ENCODE measurements around the gene CEP152.
"Not testable (repeated sequence)": the region's sequence is repeated elsewhere in the genome, so short reads cannot be mapped to it uniquely, and the experiment has no call there.

- not testable (repeated sequence) for TF ChIP-seq ZNF576 (CRISPR knock-in tag; IDR thresholded peaks at IDR 0.05); HNF1A (IDR thresholded peaks at IDR 0.05; ENCODE audit: low read depth); HNF1A (CRISPR knock-in tag; IDR thresholded peaks at IDR 0.05; ENCODE audit: borderline replicate concordance); FOXK2 (IDR thresholded peaks at IDR 0.05); TAF1 (CRISPR knock-in tag; IDR thresholded peaks at IDR 0.05); NR3C1 (CRISPR knock-in tag; IDR thresholded peaks at IDR 0.05); ZNF660 (CRISPR knock-in tag; IDR thresholded peaks at IDR 0.05; ENCODE audit: borderline replicate concordance, low read depth); CTCF (CRISPR knock-in tag; IDR thresholded peaks at IDR 0.05); ZSCAN22 (CRISPR knock-in tag; IDR thresholded peaks at IDR 0.05); REST (IDR thresholded peaks at IDR 0.05; ENCODE audit: borderline replicate concordance in 1 of 2, low read depth in 1 of 2, low read length in 2 of 2); ARNT (IDR thresholded peaks at IDR 0.05)
Measured at GRCh38 chr15:48854434-48854833, 43.6 kb upstream of the CEP152 start.
